SK-N-SH (cell line): ENCODE measurements around the gene GAL. TPM values are rescaled to one million over a fixed set of nuclear protein-coding genes. Genes with fewer than 3 reads are reported as not detected.

Experiments used
- CTCF ChIA-PET: fragments of 300-600, 350-600 bp; formaldehyde crosslinking; extraction: SDS; loops from one replicate; lab custom pipeline; 2021; lab: Yijun Ruan, JAX
- POLR2A ChIA-PET: fragments of 350-600 bp; sonication (Branson Sonifier 250); formaldehyde crosslinking; extraction: SDS; loops from one replicate; lab custom pipeline; 2020; ENCODE audit warnings: antibody characterized with exemption, inconsistent platforms; lab: Yijun Ruan, JAX
- DNase-seq: peaks from one replicate; pipeline ENCODE4 v3.0.0; 2012
- H2AFZ ChIP-seq: fragments of 200-600 bp; sonication (generic); 2 replicates; pipeline ENCODE4 v1.8.1; 2016; ENCODE audit warnings: antibody characterized with exemption, mild to moderate bottlenecking, low read depth
- H3F3A ChIP-seq: fragments of 200-600 bp; sonication (generic); replicated peaks from 2 replicates; pipeline ENCODE3; 2016; ENCODE audit warnings: antibody characterized with exemption, mild to moderate bottlenecking; ENCODE audit not compliant: insufficient read depth
- H3K27ac ChIP-seq, 2 experiments: fragments of 200-500 bp in 1 of 2; fragments of 200-600 bp in 1 of 2; sonication (Bioruptor generic) in 1 of 2; sonication (generic), shearing (Covaris generic) in 1 of 2; 2 replicates each; pipeline versions ENCODE4 v1.5.1 to v1.6.1; 2014 to 2016; ENCODE audit warnings: low read depth in 2 of 2, inconsistent platforms in 1 of 2, low read length in 1 of 2, mild to moderate bottlenecking in 1 of 2, mixed read lengths in 1 of 2
- H3K27me3 ChIP-seq: fragments of 200-600 bp; sonication (generic), shearing (Covaris generic); 2 replicates; pipeline ENCODE4 v1.6.1; 2016; ENCODE audit warnings: mixed run types; ENCODE audit not compliant: insufficient read depth
- H3K36me3 ChIP-seq, 2 experiments: fragments of 200-500 bp in 1 of 2; fragments of 200-600 bp in 1 of 2; sonication (Bioruptor generic) in 1 of 2; sonication (generic) in 1 of 2; replicated peaks in 1 of 2; 2 replicates each; pipeline versions ENCODE3 to v1.5.1; 2014 to 2016; ENCODE audit warnings: low read length in 1 of 2, mild to moderate bottlenecking in 1 of 2; ENCODE audit not compliant: insufficient read depth in 2 of 2, control insufficient read depth in 1 of 2
- H3K4me1 ChIP-seq, 2 experiments: fragments of 200-500 bp in 1 of 2; fragments of 200-600 bp in 1 of 2; sonication (Bioruptor generic) in 1 of 2; sonication (generic), shearing (Covaris generic) in 1 of 2; 2 replicates each; pipeline versions ENCODE4 v1.5.1 to v1.6.1; 2014 to 2016; ENCODE audit warnings: low read depth in 1 of 2, low read length in 1 of 2, mixed run types in 1 of 2; ENCODE audit not compliant: insufficient read depth in 2 of 2, control insufficient read depth in 1 of 2
- H3K4me2 ChIP-seq: fragments of 200-600 bp; sonication (generic), shearing (Covaris generic); 2 replicates; pipeline ENCODE4 v1.6.1; 2017; ENCODE audit warnings: mixed run types
- H3K4me3 ChIP-seq, 2 experiments: fragments of 200-500 bp in 1 of 2; fragments of 200-600 bp in 1 of 2; sonication (Bioruptor generic) in 1 of 2; sonication (generic), shearing (Covaris generic) in 1 of 2; 2 replicates each; pipeline versions ENCODE4 v1.5.1 to v1.8.1; 2014 to 2016; ENCODE audit warnings: low read depth in 2 of 2, inconsistent platforms in 1 of 2, low read length in 1 of 2, mild to moderate bottlenecking in 1 of 2, mixed read lengths in 1 of 2, moderate library complexity in 1 of 2
- H3K79me2 ChIP-seq: fragments of 200-600 bp; sonication (generic); 2 replicates; pipeline ENCODE4 v1.8.1; 2017; ENCODE audit warnings: mild to moderate bottlenecking; ENCODE audit not compliant: insufficient read depth
- H3K9ac ChIP-seq: fragments of 200-600 bp; sonication (generic); 2 replicates; pipeline ENCODE4 v1.6.1; 2017; ENCODE audit warnings: mixed run types
- H3K9me2 ChIP-seq: fragments of 200-600 bp; sonication (generic); 2 replicates; pipeline ENCODE4 v1.6.1; 2017; ENCODE audit warnings: mixed run types
- H3K9me3 ChIP-seq: fragments of 200-600 bp; sonication (generic); 2 replicates; pipeline ENCODE4 v1.6.1; 2017; ENCODE audit warnings: mixed run types, mild to moderate bottlenecking, moderate library complexity
- H4K20me1 ChIP-seq: fragments of 200-600 bp; sonication (generic); 2 replicates; pipeline ENCODE4 v1.6.1; 2017; ENCODE audit warnings: mild to moderate bottlenecking, mixed run types; ENCODE audit not compliant: insufficient read depth
- CHD2 ChIP-seq: fragments of 150-350 bp; IDR thresholded peaks from 2 replicates; pipeline ENCODE4 v1.6.1; 2018; ENCODE audit warnings: low read length; ENCODE audit not compliant: partially characterized antibody
- FOXJ3 ChIP-seq: sonication (generic); formaldehyde crosslinking; IDR thresholded peaks from 2 replicates; pipeline ENCODE4 v1.5.1; 2020; ENCODE audit warnings: mild to moderate bottlenecking, missing genetic modification reagents
- GATA2 ChIP-seq: sonication (generic); formaldehyde crosslinking; IDR thresholded peaks from 2 replicates; pipeline ENCODE4 v1.5.0; 2020; ENCODE audit warnings: mild to moderate bottlenecking, missing genetic modification reagents
- MEF2A ChIP-seq: IDR thresholded peaks from 2 replicates; pipeline ENCODE4 v1.4.0; 2012; ENCODE audit warnings: low read depth, borderline replicate concordance
- MXI1 ChIP-seq: IDR thresholded peaks from 2 replicates; pipeline ENCODE4 v1.6.1; 2012; ENCODE audit warnings: mild to moderate bottlenecking, low read depth, low read length, improper control_type of control experiment
- NFIC ChIP-seq: IDR thresholded peaks from 2 replicates; pipeline ENCODE4 v1.4.0; 2012; ENCODE audit warnings: borderline replicate concordance
- PBX3 ChIP-seq: IDR thresholded peaks from 2 replicates; pipeline ENCODE4; 2012
- SIN3A ChIP-seq: IDR thresholded peaks from 2 replicates; pipeline ENCODE4 v1.6.1; 2012; ENCODE audit warnings: low read depth, mild to moderate bottlenecking, low read length, moderate library complexity, borderline replicate concordance
- SMC3 ChIP-seq: IDR thresholded peaks from 2 replicates; pipeline ENCODE4 v1.6.1; 2012; ENCODE audit warnings: low read depth, low read length, improper control_type of control experiment
- YY1 ChIP-seq: IDR thresholded peaks from 2 replicates; pipeline ENCODE4 v1.4.0; 2012; ENCODE audit warnings: low read depth, mild to moderate bottlenecking
- WGBS: methylation state at CpG from one replicate; pipeline ENCODE4 v1.1.6; 2017; ENCODE audit warnings: low lambda C conversion rate; 5-methylcytosine and 5-hydroxymethylcytosine counted together
- polyA plus RNA-seq, 3 experiments: library from polyadenylated mRNA; depleted of rRNA; stranded (reverse); fragments of >200 nt; gene quantifications; 2 replicates each; pipeline ENCODE4 v1.2.3, GENCODE V29; 2012
- TF ChIP-seq, protein P1 (sequence below): fragments of 150-350 bp; IDR thresholded peaks from 2 replicates; pipeline ENCODE4 v1.6.1; 2016; ENCODE audit warnings: mild to moderate bottlenecking, low read depth, low read length
- TF ChIP-seq, protein P2 (sequence below): IDR thresholded peaks from 2 replicates; pipeline ENCODE4 v1.6.1; 2012; ENCODE audit warnings: mild to moderate bottlenecking, low read depth, low read length, moderate library complexity

Gene GAL
- polyA plus RNA-seq, 1 of the 3 experiments (the other 2 are of a cell fraction) = 1.8 TPM

DNA sequence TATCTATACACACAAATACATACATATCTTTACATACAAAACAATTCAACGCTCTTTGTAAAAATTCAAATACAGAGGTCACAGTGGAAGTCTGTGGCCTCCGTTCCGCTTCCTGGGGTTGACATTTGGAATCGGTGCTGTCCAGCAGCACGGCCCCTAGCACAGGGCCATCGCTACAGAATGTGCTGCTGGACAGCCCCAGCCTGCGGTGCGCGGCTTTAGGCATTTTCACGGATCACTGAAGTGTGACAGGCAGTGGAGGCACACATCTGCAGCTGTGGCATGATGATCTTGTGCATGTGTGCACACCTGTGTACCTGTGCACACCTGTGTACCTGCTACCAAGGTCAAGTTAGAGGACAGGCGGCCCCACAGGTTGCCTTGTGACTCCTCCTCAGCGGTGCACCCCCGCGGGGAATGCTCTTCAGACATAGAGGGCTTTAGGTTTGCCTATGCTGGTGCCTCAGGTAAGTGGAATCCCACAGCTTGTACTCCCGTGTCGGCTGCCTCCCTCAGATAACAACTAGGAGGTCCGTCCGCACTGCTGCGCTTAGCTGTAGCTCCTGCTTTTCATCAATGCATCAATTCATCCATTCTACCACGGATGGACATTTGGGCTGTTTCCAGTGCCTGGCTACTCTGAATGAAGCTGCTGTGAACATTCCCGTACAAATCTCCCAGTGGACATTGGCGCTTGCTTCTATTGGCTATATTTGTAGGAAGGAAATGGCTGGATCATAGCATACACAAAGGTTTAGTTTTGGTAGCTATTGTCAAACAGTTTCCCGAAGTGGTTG is 29.9 kb downstream of the GAL start:
- CTCF ChIA-PET = interaction anchor here (0.6 to 0.9 kb wide), 2 partner anchors 12 to 106 kb away, joined by 3 read pairs; no protein-coding TSS in a partner anchor

DNA sequence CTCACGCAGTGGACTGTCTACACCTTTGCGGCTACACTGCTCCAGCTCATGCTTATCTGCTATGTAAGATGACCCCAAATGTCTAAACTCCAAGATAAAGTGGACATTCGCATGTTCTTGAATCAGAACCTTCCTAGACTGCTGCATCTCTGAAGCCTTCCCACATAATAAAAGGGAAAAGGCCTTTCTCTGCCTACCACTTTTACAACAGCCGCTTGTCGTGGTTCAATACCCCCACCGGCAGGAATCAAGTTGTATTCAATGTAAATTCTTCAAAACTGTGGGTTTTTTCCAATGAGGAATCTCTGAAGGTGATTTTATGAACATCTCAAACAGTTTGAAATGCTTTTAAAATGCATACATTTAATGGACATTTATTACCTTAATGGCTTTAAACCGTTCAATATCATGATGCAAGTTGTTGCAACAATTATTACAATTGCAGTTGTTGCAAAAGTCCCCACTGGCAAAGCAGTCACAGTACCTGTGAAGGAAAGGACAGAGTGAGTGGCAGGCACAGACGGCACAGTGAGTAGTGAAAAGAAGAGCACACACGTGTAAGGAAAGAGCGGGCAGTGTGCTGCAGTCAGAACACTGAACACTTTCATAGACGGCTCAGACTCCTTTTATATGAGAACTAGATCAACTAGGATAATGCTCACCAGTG is 31.2 kb downstream of the GAL start:
- CTCF ChIA-PET = interaction anchor here (0.9 kb wide), 1 partner anchor 107 kb away, joined by 3 read pairs; no protein-coding TSS in a partner anchor
- 83% methylated on average over 11 of the region's 11 CpGs for WGBS
- POLR2A ChIA-PET = no interaction called here
- TF ChIP-seq SIN3A (no peak), SMC3 (no peak), MEF2A (no peak), MXI1 (no peak), PBX3 (no peak), YY1 (no peak), FOXJ3 (CRISPR knock-in tag) (no peak), CHD2 (no peak), NFIC (no peak)
- TF ChIP-seq, protein P1, sequence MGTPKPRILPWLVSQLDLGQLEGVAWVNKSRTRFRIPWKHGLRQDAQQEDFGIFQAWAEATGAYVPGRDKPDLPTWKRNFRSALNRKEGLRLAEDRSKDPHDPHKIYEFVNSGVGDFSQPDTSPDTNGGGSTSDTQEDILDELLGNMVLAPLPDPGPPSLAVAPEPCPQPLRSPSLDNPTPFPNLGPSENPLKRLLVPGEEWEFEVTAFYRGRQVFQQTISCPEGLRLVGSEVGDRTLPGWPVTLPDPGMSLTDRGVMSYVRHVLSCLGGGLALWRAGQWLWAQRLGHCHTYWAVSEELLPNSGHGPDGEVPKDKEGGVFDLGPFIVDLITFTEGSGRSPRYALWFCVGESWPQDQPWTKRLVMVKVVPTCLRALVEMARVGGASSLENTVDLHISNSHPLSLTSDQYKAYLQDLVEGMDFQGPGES = no peak
- TF ChIP-seq, protein P2, sequence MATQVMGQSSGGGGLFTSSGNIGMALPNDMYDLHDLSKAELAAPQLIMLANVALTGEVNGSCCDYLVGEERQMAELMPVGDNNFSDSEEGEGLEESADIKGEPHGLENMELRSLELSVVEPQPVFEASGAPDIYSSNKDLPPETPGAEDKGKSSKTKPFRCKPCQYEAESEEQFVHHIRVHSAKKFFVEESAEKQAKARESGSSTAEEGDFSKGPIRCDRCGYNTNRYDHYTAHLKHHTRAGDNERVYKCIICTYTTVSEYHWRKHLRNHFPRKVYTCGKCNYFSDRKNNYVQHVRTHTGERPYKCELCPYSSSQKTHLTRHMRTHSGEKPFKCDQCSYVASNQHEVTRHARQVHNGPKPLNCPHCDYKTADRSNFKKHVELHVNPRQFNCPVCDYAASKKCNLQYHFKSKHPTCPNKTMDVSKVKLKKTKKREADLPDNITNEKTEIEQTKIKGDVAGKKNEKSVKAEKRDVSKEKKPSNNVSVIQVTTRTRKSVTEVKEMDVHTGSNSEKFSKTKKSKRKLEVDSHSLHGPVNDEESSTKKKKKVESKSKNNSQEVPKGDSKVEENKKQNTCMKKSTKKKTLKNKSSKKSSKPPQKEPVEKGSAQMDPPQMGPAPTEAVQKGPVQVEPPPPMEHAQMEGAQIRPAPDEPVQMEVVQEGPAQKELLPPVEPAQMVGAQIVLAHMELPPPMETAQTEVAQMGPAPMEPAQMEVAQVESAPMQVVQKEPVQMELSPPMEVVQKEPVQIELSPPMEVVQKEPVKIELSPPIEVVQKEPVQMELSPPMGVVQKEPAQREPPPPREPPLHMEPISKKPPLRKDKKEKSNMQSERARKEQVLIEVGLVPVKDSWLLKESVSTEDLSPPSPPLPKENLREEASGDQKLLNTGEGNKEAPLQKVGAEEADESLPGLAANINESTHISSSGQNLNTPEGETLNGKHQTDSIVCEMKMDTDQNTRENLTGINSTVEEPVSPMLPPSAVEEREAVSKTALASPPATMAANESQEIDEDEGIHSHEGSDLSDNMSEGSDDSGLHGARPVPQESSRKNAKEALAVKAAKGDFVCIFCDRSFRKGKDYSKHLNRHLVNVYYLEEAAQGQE = no peak

More for the DNA sequence above, 29.9 kb downstream of the GAL start:
- DNase-seq = no peak
- Histone ChIP-seq H3K79me2 (no peaks in the 10 kb centered on the region), H3F3A (no peaks in the 10 kb centered on the region), H2AFZ (no peak overlapping the region), H4K20me1 (no peaks in the 10 kb centered on the region), H3K4me1 (peaks cover 0 to 4% of the 10 kb centered on the region in 2 experiments; a peak in 1 of 4 replicates), H3K9ac (no peak overlapping the region), H3K9me2 (no peaks in the 10 kb centered on the region), H3K4me2 (no peak overlapping the region), H3K9me3 (no peaks in the 10 kb centered on the region), H3K27ac (no peak overlapping the region), H3K4me3 (no peak overlapping the region), H3K36me3 (no peaks in the 10 kb centered on the region), H3K27me3 (no peaks in the 10 kb centered on the region; the same call in 1 of the 2 replicates)
- POLR2A ChIA-PET = no interaction called here
- TF ChIP-seq, protein P2 = peak; percentile 52; the same call in 1 of the 2 replicates
- TF ChIP-seq GATA2 = no peak
- 82% methylated on average over 17 of the region's 23 CpGs for WGBS

More for the DNA sequence above, 31.2 kb downstream of the GAL start:
- Histone ChIP-seq H3K9me2 (no peaks in the 10 kb centered on the region), H3F3A (no peaks in the 10 kb centered on the region), H3K27me3 (no peaks in the 10 kb centered on the region; the same call in 1 of the 2 replicates), H3K4me3 (no peak overlapping the region), H3K4me1 (peaks cover 0 to under 1% of the 10 kb centered on the region in 2 experiments; a peak in 1 of 4 replicates), H3K79me2 (no peaks in the 10 kb centered on the region), H3K4me2 (no peak overlapping the region), H3K9ac (no peak overlapping the region), H3K9me3 (no peaks in the 10 kb centered on the region), H4K20me1 (no peaks in the 10 kb centered on the region), H2AFZ (no peak overlapping the region), H3K27ac (no peak overlapping the region), H3K36me3 (no peaks in the 10 kb centered on the region)
- no peak for DNase-seq
